ENCODE results near the gene PPP1R16B.

- TF ChIP-seq, protein P1, sequence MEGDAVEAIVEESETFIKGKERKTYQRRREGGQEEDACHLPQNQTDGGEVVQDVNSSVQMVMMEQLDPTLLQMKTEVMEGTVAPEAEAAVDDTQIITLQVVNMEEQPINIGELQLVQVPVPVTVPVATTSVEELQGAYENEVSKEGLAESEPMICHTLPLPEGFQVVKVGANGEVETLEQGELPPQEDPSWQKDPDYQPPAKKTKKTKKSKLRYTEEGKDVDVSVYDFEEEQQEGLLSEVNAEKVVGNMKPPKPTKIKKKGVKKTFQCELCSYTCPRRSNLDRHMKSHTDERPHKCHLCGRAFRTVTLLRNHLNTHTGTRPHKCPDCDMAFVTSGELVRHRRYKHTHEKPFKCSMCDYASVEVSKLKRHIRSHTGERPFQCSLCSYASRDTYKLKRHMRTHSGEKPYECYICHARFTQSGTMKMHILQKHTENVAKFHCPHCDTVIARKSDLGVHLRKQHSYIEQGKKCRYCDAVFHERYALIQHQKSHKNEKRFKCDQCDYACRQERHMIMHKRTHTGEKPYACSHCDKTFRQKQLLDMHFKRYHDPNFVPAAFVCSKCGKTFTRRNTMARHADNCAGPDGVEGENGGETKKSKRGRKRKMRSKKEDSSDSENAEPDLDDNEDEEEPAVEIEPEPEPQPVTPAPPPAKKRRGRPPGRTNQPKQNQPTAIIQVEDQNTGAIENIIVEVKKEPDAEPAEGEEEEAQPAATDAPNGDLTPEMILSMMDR (IDR thresholded peaks at IDR 0.05): no peak
- TF ChIP-seq POLR2A (IDR thresholded peaks at IDR 0.05): no peak
These were observed 69.9 kb downstream of the PPP1R16B start for GRCh38 chr20:38875175-38875993.

Data from upper lobe of left lung (tissue), 4 donors.